Stomach smooth muscle (tissue), 2 donors: Measurements from ENCODE around the gene PIGL.

Experiments
- H3K27ac ChIP-seq: one replicate; pipeline ENCODE4 v1.7.0; 2013; ENCODE audit warnings: mild to moderate bottlenecking, low read length, inconsistent platforms
- H3K27me3 ChIP-seq, 2 donors: one replicate each; pipeline ENCODE4 v1.7.0; 2013; ENCODE audit warnings: low read length in 2 of 2; ENCODE audit not compliant: insufficient read depth in 2 of 2, control insufficient read depth in 1 of 2
- H3K36me3 ChIP-seq, 2 donors: one replicate each; pipeline ENCODE4 v1.7.0; 2013; ENCODE audit warnings: low read length in 2 of 2; ENCODE audit not compliant: control insufficient read depth in 2 of 2, insufficient read depth in 2 of 2
- H3K4me1 ChIP-seq: one replicate; pipeline ENCODE4 v1.7.0; 2013; ENCODE audit warnings: low read length; ENCODE audit not compliant: control insufficient read depth, insufficient read depth
- H3K4me3 ChIP-seq, 2 donors: one replicate each; pipeline ENCODE4 v1.7.0; 2013; ENCODE audit warnings: low read length in 2 of 2
- H3K9ac ChIP-seq, 2 donors: one replicate each; pipeline ENCODE4 v1.7.0; 2013; ENCODE audit warnings: low read length in 2 of 2, mild to moderate bottlenecking in 1 of 2
- H3K9me3 ChIP-seq, 2 donors: one replicate each; pipeline ENCODE4 v1.7.0; 2013; ENCODE audit warnings: low read length in 2 of 2; ENCODE audit not compliant: control insufficient read depth in 2 of 2
- donor health status: healthy.
- donor health status: Pancreatic carcinoma.

Gene PIGL

DNA sequence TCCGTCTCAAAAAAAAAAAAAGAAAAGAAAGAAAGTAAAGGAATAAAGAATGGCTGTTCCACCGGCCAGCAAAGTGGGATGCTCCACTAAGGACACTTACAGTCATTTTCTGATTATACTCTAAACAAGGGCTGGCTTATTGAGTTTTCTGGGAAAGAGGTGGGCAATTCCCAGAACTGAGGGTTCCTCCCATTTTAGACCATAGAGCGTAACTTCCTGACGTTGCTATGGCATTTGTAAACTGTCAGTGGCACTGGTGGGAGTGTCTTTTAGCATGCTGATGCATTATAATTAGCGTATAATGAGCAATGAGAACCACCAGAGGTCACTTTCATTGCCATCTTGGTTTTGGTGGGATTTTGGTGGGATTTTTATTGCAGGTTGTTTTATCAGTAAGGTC lies 58.0 kb downstream of the PIGL start:
- no peak overlapping the region for H3K4me3 ChIP-seq

DNA sequence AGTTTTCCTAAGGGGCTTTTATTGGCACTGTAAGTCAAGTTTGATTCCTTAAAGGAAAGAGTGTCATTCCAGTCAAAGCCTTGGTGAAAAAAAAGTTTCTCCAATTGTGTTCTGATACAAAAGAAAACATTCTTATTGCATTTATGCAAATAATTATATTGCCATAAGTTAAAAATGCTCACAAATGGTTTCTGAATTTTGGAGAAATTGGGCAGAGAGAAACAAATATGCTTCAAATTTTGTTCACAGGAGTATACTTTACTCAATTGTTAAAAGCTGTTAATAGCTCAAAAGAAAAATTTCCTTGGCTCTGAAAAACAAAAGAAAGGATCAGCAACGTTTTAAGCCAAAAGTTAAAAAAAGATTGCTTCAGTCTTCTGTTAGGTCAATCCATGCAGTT lies 60.2 kb downstream of the PIGL start:
- no peaks in the 10 kb centered on the region for H3K4me1 ChIP-seq
- H3K27ac ChIP-seq, result no peak overlapping the region
- no peak overlapping the region for H3K9ac ChIP-seq
- H3K4me3 ChIP-seq, result no peak overlapping the region
- no peaks in the 10 kb centered on the region for H3K9me3 ChIP-seq
- no peaks in the 10 kb centered on the region for H3K27me3 ChIP-seq
- peaks cover 0 to 3% of the 10 kb centered on the region in 2 donors for H3K36me3 ChIP-seq

More for the DNA sequence above, 58.0 kb downstream of the PIGL start:
- Histone ChIP-seq H3K27me3 (no peaks in the 10 kb centered on the region), H3K36me3 (peaks cover 0 to 3% of the 10 kb centered on the region in 2 donors), H3K9ac (no peak overlapping the region), H3K4me1 (no peaks in the 10 kb centered on the region), H3K9me3 (no peaks in the 10 kb centered on the region), H3K27ac (no peak overlapping the region)

DNA sequence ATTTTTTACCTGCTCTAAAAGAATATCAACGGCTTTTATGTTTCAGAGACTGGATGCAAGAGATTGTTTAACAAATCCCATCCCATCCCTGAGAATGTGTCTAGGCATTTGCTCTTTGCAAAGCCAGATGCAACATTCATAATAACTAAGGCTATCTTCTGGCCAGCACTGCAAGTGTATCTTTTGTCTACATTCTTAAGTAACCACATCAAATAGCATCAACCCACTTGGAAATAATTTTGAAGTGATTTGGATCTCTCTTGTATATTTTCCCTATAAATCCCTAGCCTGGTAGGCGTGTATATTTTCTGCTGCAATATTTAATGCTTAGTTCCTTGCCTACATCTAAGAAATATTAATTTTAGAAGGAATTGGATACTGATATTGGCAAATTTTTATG lies 64.3 kb downstream of the PIGL start:
- Histone ChIP-seq H3K4me3 (no peak overlapping the region), H3K9ac (no peak overlapping the region), H3K27me3 (no peaks in the 10 kb centered on the region), H3K36me3 (peaks cover 0 to 3% of the 10 kb centered on the region in 2 donors), H3K4me1 (peaks cover 11% of the 10 kb centered on the region), H3K27ac (no peak overlapping the region), H3K9me3 (no peaks in the 10 kb centered on the region)

DNA sequence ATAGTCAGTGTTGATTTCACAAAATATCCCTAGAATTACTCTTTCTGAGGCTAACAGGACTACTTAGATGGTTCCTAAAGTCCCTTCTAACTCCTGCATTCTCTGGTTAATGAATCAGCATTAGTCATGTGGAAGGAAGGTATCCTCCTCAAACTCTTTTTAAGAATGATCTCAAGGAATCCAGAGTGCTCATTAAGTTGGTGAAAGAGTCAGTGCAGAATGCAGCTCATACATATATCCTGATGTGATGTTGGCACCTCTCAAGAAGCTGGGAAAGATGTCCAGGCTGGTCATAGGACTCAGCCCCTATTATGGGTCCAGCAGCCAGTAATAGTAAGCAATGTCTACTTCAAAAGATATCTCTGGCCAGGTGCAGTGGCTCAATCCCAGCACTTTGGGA lies 65.5 kb downstream of the PIGL start:
- Histone ChIP-seq H3K27ac (no peak overlapping the region), H3K4me3 (no peak overlapping the region), H3K4me1 (peaks cover 19% of the 10 kb centered on the region), H3K27me3 (no peaks in the 10 kb centered on the region), H3K9me3 (no peaks in the 10 kb centered on the region), H3K36me3 (peaks cover 0 to 3% of the 10 kb centered on the region in 2 donors), H3K9ac (no peak overlapping the region)

GRCh38 chr17:16283705-16284104 lies 66.7 kb downstream of the PIGL start:
- no peak overlapping the region for H3K4me3 ChIP-seq
- no peaks in the 10 kb centered on the region for H3K9me3 ChIP-seq
- H3K27ac ChIP-seq, result no peak overlapping the region
- H3K36me3 ChIP-seq, result peaks cover 0 to 3% of the 10 kb centered on the region in 2 donors
- no peak overlapping the region for H3K9ac ChIP-seq
- peaks cover 19% of the 10 kb centered on the region for H3K4me1 ChIP-seq
- H3K27me3 ChIP-seq, result no peaks in the 10 kb centered on the region

- peak overlapping the region; percentile 9 to 62 for H3K4me3 ChIP-seq
These were observed 68.6 kb downstream of the PIGL start for GRCh38 chr17:16285646-16286008.

GRCh38 chr17:16286009-16286946 lies 69.3 kb downstream of the PIGL start:
- peak overlapping the region; percentile 14 to 62 for H3K4me3 ChIP-seq
- H3K27me3 ChIP-seq, result no peaks in the 10 kb centered on the region
- H3K4me1 ChIP-seq, result peaks cover 19% of the 10 kb centered on the region
- peak overlapping the region; percentile 11 to 73 for H3K9ac ChIP-seq
- H3K36me3 ChIP-seq, result no peaks in the 10 kb centered on the region
- H3K9me3 ChIP-seq, result no peaks in the 10 kb centered on the region
- H3K27ac ChIP-seq, result peak overlapping the region; percentile 96

More at GRCh38 chr17:16285646-16286008, 68.6 kb downstream of the PIGL start:
- Histone ChIP-seq H3K4me1 (peaks cover 19% of the 10 kb centered on the region), H3K27me3 (no peaks in the 10 kb centered on the region), H3K36me3 (no peaks in the 10 kb centered on the region), H3K9ac (peak overlapping the region; percentile 11 to 73), H3K9me3 (no peaks in the 10 kb centered on the region), H3K27ac (peak overlapping the region; percentile 96)

DNA sequence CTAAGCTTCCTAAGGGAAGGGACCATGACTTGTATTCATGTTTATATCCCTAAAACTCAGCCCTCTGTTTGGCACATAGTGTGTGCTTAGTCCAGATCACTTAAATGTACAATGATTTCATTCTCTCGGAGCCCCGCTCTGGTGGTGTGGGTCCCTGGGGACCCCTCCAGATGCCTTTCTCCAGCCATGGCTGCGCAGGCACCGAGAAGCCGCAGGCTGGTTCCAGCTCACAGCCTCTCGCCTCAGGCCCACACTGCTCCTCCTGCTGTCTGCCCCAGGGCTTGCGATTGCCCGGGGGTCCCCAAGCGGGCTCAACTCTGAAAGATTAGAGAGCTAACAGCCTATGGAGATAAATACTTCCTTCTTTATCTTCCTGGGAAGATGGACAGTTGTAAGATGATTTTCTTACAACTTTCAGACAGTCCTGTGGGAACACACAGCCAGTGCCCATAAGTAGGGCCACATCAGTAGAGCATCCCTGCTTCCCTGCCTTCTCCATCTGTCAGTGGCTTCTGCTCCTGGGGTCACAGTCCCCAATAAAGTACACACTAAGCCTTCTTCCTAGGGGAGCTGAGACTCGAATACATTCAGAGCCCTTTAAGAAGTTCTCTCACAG lies 70.0 kb downstream of the PIGL start:
- peak overlapping the region; percentile 13 to 73 for H3K9ac ChIP-seq
- H3K4me3 ChIP-seq, result no peak overlapping the region

DNA sequence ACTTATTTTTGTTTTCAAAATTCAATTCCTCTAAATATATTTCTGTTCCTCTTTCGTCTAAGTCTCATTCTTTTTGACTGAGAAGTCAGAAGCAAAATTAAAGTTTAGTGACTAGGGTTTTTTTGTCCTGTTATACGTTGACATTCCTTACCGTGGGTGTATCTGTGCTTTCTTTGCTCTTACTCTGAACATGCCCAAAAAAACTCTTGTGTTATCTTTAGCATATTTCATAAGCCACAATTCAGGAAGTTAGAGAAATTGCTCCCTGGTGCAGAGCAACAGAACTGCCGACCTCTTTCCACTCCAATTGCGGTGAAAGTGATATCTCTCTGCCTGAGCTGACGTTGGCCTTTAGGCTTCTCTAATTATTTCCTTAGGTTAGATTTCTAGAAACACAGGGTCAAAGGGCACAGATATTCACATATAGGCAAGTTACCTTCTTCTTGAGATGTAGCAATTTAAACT lies 70.6 kb downstream of the PIGL start:
- H3K4me1 ChIP-seq, result peaks cover 19% of the 10 kb centered on the region
- no peaks in the 10 kb centered on the region for H3K9me3 ChIP-seq
- no peaks in the 10 kb centered on the region for H3K27me3 ChIP-seq
- H3K27ac ChIP-seq, result peak overlapping the region; percentile 96
- H3K9ac ChIP-seq, result peak overlapping the region in 1 of 2 donors; percentile 13
- H3K4me3 ChIP-seq, result no peak overlapping the region
- H3K36me3 ChIP-seq, result no peaks in the 10 kb centered on the region

More for the DNA sequence above, 70.0 kb downstream of the PIGL start:
- H3K36me3 ChIP-seq, result no peaks in the 10 kb centered on the region
- H3K9me3 ChIP-seq, result no peaks in the 10 kb centered on the region
- no peaks in the 10 kb centered on the region for H3K27me3 ChIP-seq
- peaks cover 19% of the 10 kb centered on the region for H3K4me1 ChIP-seq
- peak overlapping the region; percentile 96 for H3K27ac ChIP-seq

- H3K9ac ChIP-seq, result no peak overlapping the region
- H3K4me3 ChIP-seq, result no peak overlapping the region
- peaks cover 19% of the 10 kb centered on the region for H3K4me1 ChIP-seq
- H3K27ac ChIP-seq, result no peak overlapping the region
- no peaks in the 10 kb centered on the region for H3K27me3 ChIP-seq
- H3K36me3 ChIP-seq, result no peaks in the 10 kb centered on the region
- no peaks in the 10 kb centered on the region for H3K9me3 ChIP-seq
These were observed 72.0 kb downstream of the PIGL start for GRCh38 chr17:16288860-16289571.
